Activated CD8-positive, alpha-beta memory T cell treated with anti-CD3 and anti-CD28 coated beads, Interleukin-2, amount 50 U/mL, for 4 hours (primary cell): ENCODE data around the gene AKT2.

Source experiments
- DNase-seq: peaks from one replicate; pipeline ENCODE4 v3.0.0-alpha.2; 2020

Gene AKT2

GRCh38 chr19:40249781-40250180, 35.4 kb downstream of the AKT2 start:
- no peak for DNase-seq

GRCh38 chr19:40249201-40249600, 35.9 kb downstream of the AKT2 start:
- no peak for DNase-seq

- no peak for DNase-seq
Observed at GRCh38 chr19:40247735-40248262, 37.3 kb downstream of the AKT2 start.

GRCh38 chr19:40247178-40247577, 38.0 kb downstream of the AKT2 start:
- DNase-seq = no peak

GRCh38 chr19:40246292-40247073, 38.7 kb downstream of the AKT2 start:
- DNase-seq = no peak

GRCh38 chr19:40245506-40246128, 39.5 kb downstream of the AKT2 start:
- no peak for DNase-seq

GRCh38 chr19:40244579-40245317, 40.4 kb downstream of the AKT2 start:
- DNase-seq = no peak

GRCh38 chr19:40243181-40243580, 42.0 kb downstream of the AKT2 start:
- no peak for DNase-seq

- no peak for DNase-seq
Observed at GRCh38 chr19:40242480-40242879, 42.7 kb downstream of the AKT2 start.

GRCh38 chr19:40241809-40242384, 43.2 kb downstream of the AKT2 start:
- no peak for DNase-seq

GRCh38 chr19:40241125-40241808, 43.9 kb downstream of the AKT2 start:
- DNase-seq = no peak

- no peak for DNase-seq
Observed at GRCh38 chr19:40240332-40240731, 44.8 kb downstream of the AKT2 start.

GRCh38 chr19:40239415-40240226, 45.5 kb downstream of the AKT2 start:
- no peak for DNase-seq

- DNase-seq = no peak
Observed at GRCh38 chr19:40238775-40239174, 46.4 kb downstream of the AKT2 start.

GRCh38 chr19:40237791-40238190, 47.4 kb downstream of the AKT2 start:
- DNase-seq = no peak

- no peak for DNase-seq
Observed at GRCh38 chr19:40236366-40236765, 48.8 kb downstream of the AKT2 start.

- DNase-seq = no peak
Observed at GRCh38 chr19:40236026-40236355, 49.2 kb downstream of the AKT2 start.

- DNase-seq = no peak
Observed at GRCh38 chr19:40235238-40236025, 49.7 kb downstream of the AKT2 start.

GRCh38 chr19:40234429-40235237, 50.5 kb downstream of the AKT2 start:
- no peak for DNase-seq

GRCh38 chr19:40233811-40234389, 51.2 kb downstream of the AKT2 start:
- no peak for DNase-seq
